Measurements from ENCODE around the gene SV2C. TPM values are rescaled to one million over a fixed set of nuclear protein-coding genes. Genes with fewer than 3 reads are reported as not detected.
A peak's percentile ranks its signal among the peaks of the same experiment; 100 is the strongest.

SV2C gene
- total RNA-seq, 3 donors from 2014 or later: 0.54 to 1.2 (median 0.58) TPM

DNA sequence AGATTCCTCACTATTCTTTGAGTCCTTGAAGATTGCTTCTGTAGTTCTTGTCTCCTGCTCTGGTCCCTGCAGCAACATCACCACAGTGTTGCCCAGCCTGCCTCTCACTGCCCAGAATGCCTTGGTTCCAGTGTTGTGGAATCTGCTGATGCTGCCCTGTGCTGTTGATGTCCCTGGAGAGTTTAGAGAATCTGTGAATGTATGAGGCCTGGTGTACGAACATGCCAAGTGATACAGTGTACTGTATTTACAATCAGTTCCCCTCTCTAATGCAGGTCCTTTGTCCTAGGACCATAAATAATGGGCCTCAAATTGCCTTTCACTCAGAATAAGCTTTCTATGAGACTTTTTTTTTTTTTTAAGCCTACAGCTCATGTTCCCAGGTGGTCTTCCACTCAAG, 8.2 kb downstream of the SV2C start:
- H3K4me3 ChIP-seq: no peak overlapping the region
- intact Hi-C loops (cut with DNase I, micrococcal nuclease): no loop called here
- DNase-seq (no peak), ATAC-seq (no peak)
- H3K9me3 ChIP-seq: no peaks in the 10 kb centered on the region
- TF ChIP-seq, protein P1, sequence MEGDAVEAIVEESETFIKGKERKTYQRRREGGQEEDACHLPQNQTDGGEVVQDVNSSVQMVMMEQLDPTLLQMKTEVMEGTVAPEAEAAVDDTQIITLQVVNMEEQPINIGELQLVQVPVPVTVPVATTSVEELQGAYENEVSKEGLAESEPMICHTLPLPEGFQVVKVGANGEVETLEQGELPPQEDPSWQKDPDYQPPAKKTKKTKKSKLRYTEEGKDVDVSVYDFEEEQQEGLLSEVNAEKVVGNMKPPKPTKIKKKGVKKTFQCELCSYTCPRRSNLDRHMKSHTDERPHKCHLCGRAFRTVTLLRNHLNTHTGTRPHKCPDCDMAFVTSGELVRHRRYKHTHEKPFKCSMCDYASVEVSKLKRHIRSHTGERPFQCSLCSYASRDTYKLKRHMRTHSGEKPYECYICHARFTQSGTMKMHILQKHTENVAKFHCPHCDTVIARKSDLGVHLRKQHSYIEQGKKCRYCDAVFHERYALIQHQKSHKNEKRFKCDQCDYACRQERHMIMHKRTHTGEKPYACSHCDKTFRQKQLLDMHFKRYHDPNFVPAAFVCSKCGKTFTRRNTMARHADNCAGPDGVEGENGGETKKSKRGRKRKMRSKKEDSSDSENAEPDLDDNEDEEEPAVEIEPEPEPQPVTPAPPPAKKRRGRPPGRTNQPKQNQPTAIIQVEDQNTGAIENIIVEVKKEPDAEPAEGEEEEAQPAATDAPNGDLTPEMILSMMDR (IDR thresholded peaks at IDR 0.05): no peak
- H3K4me1 ChIP-seq (ENCODE audit: low read depth): no peaks in the 10 kb centered on the region
- H3K36me3 ChIP-seq (ENCODE audit: low read depth): no peaks in the 10 kb centered on the region

DNA sequence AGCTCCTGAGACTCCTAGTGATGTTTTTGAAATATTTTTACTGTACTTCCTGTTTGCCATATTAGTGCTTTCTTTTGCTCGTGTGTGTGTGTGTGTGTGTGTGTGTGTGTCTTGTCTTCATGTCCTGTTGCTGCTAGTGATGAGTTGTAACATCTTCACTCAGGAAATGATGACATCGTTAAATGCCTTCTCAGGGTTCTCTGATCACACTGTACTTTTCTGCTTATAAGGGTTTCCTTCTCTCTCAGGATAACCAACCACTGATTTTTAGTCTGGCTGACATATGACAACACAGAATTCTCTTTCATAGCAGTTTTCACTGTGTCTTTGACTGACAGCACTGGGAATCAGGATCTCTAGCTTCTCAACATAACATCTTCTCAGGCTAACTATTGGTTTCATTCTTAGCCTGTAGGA, 16.1 kb downstream of the SV2C start:
- intact Hi-C loops (cut with DNase I, micrococcal nuclease): no loop called here
- H3K4me3 ChIP-seq: no peak overlapping the region
- no peaks in the 10 kb centered on the region for H3K36me3 ChIP-seq (ENCODE audit: low read depth)
- ATAC-seq (no peak), DNase-seq (no peak)
- H3K9me3 ChIP-seq: no peaks in the 10 kb centered on the region
- TF ChIP-seq, protein P1 (IDR thresholded peaks at IDR 0.05): no peak
- no peaks in the 10 kb centered on the region for H3K4me1 ChIP-seq (ENCODE audit: low read depth)

DNA sequence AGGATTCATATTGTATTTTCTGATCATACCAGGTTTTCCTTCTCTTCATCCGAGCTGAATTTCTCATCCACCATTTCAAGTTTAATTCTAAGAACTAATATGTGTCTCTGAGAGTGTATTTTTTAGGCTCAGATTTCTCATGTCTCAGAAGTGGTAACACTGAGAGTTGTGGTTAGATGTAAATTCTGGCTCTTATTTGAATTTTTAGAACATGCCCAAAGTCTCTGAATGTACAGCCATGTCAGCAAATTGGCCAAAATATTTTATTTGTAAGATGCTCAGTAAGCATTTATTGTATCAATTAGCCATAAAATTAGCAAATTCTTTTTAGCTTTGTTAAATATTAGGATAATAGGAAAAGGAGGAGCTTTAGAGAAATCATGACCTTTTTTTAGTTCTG, 16.6 kb downstream of the SV2C start:
- TF ChIP-seq, protein P1 (IDR thresholded peaks at IDR 0.05): no peak
- ATAC-seq (no peak), DNase-seq (no peak)
- intact Hi-C loops (cut with DNase I, micrococcal nuclease): no loop called here
- no peaks in the 10 kb centered on the region for H3K36me3 ChIP-seq (ENCODE audit: low read depth)
- H3K9me3 ChIP-seq: no peaks in the 10 kb centered on the region
- no peak overlapping the region for H3K4me3 ChIP-seq
- H3K4me1 ChIP-seq (ENCODE audit: low read depth): no peaks in the 10 kb centered on the region

DNA sequence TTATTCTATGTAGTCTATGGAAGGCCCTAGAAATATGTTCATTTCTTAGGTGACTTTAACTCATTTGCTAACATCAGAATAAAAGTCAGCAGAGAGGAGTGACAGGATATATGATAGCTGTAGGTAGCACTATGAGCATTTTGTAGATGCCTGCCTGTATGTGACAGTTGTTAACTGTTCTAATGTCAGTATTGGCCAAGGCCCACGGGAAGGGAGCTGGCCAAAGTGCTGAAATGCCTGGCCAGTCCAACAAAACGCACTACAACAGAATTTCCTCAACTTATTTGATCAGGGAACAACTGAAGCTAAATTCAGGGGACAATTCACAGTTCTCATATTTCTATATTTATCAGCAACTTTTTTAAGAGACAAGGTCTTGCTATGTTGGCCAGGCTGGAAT, 20.8 kb downstream of the SV2C start:
- H3K9me3 ChIP-seq: no peaks in the 10 kb centered on the region
- intact Hi-C loops (cut with DNase I, micrococcal nuclease): no loop called here
- no peaks in the 10 kb centered on the region for H3K4me1 ChIP-seq (ENCODE audit: low read depth)
- no peak overlapping the region for H3K4me3 ChIP-seq
- DNase-seq (peak in 2 of 3 donors; percentile 63 to 77), ATAC-seq (peak; percentile 83)
- TF ChIP-seq, protein P1 (IDR thresholded peaks at IDR 0.05): no peak
- no peaks in the 10 kb centered on the region for H3K36me3 ChIP-seq (ENCODE audit: low read depth)

DNA sequence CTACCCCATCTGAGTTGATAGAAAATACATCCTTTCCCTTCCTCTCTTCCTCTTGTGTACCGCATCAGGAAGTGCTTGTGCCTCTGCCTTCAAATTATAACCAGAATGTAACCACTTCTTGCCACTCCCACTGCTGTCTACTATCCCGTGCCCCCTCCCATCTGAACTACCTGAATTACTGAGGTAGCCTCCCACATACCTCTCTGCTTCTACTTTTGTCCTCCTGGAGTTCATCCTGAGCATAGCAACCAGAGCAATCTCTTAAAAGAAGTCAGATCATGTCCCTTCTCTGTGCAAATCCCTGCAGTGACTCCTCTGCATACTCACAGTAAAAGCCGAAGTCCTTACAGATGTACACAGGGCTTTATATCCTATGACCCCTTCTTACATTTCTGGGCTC, 23.0 kb downstream of the SV2C start:
- DNase-seq (no peak), ATAC-seq (no peak)
- Histone ChIP-seq H3K9me3 (no peaks in the 10 kb centered on the region), H3K4me1 (ENCODE audit: low read depth) (no peaks in the 10 kb centered on the region), H3K36me3 (ENCODE audit: low read depth) (no peaks in the 10 kb centered on the region), H3K4me3 (no peak overlapping the region)
- TF ChIP-seq, protein P1 (IDR thresholded peaks at IDR 0.05): no peak
- intact Hi-C loops (cut with DNase I, micrococcal nuclease): no loop called here

Measured in mucosa of descending colon (tissue), 3 donors.